Endothelial cell of umbilical vein (primary cell): ENCODE measurements around the gene COL26A1.

ENCODE experiments used
- CTCF ChIP-seq, 2 donors: IDR thresholded peaks; 1 replicate in 1 of 2; 2 replicates in 1 of 2; pipeline ENCODE4 v1.5.1; 2011; ENCODE audit warnings: low read length in 2 of 2, mild to moderate bottlenecking in 2 of 2, moderate library complexity in 2 of 2, control low read depth in 1 of 2, inconsistent platforms in 1 of 2, low read depth in 1 of 2; ENCODE audit not compliant: insufficient read depth in 1 of 2; ENCODE audit errors: extremely low read depth in 1 of 2
- EZH2 ChIP-seq: IDR thresholded peaks from 2 replicates; pipeline ENCODE4 v1.6.1; 2012; ENCODE audit warnings: borderline replicate concordance, low read depth, mild to moderate bottlenecking, moderate library complexity, low read length, inconsistent platforms; ENCODE audit not compliant: severe bottlenecking
- FOS ChIP-seq: IDR thresholded peaks from 2 replicates; pipeline ENCODE4 v1.6.1; 2011; ENCODE audit warnings: mild to moderate bottlenecking, low read length, moderate library complexity, borderline replicate concordance; ENCODE audit not compliant: insufficient read depth
- JUN ChIP-seq: IDR thresholded peaks from 2 replicates; pipeline ENCODE4 v1.6.1; 2011; ENCODE audit warnings: borderline replicate concordance, low read depth; ENCODE audit not compliant: insufficient read length, insufficient read depth
- MAX ChIP-seq: IDR thresholded peaks from 2 replicates; pipeline ENCODE4 v1.6.1; 2011; ENCODE audit not compliant: insufficient read depth, insufficient read length
- MYC ChIP-seq: IDR thresholded peaks from one replicate; pipeline ENCODE4 v1.6.1; 2011; ENCODE audit warnings: mild to moderate bottlenecking, low read depth, low read length
- POLR2A ChIP-seq: IDR thresholded peaks from 2 replicates; pipeline ENCODE4 v1.6.1; 2012; ENCODE audit warnings: low read depth, mild to moderate bottlenecking, control low read depth, low read length
- POLR2AphosphoS5 ChIP-seq: IDR thresholded peaks from 2 replicates; pipeline ENCODE4 v1.6.1; 2012; ENCODE audit warnings: low read depth, mild to moderate bottlenecking, control low read depth, low read length, moderate library complexity; ENCODE audit not compliant: insufficient read depth

GRCh38 chr7:101465131-101465530, 102.5 kb downstream of the COL26A1 start:
- no peak for TF ChIP-seq CTCF (IDR thresholded peaks at IDR 0.05; ENCODE audit: extremely low read depth in 1 of 2, insufficient read depth in 1 of 2, low read depth in 1 of 2, low read length in 2 of 2)
- TF ChIP-seq EZH2 = no peak
- no peak for TF ChIP-seq MAX
- TF ChIP-seq MYC = no peak
- no peak for TF ChIP-seq POLR2A
- no peak for TF ChIP-seq JUN
- no peak for TF ChIP-seq POLR2AphosphoS5
- TF ChIP-seq FOS = no peak
